Brain microvascular endothelial cell (primary cell): ENCODE data around the gene APBA2.

Experiments used
- DNase-seq: peaks from one replicate; pipeline ENCODE4 v3.0.0-alpha.2; 2020
- H3K27ac ChIP-seq: fragments of 250-450 bp; sonication (Bioruptor Pico); 2 replicates; pipeline ENCODE4 v1.5.1; 2020; ENCODE audit warnings: mild to moderate bottlenecking, moderate library complexity
- H3K27me3 ChIP-seq: fragments of 250-450 bp; sonication (Bioruptor Pico); replicated peaks from 2 replicates; pipeline ENCODE4 v1.5.1; 2020; ENCODE audit warnings: mild to moderate bottlenecking
- H3K36me3 ChIP-seq: fragments of 250-450 bp; sonication (Bioruptor Pico); replicated peaks from 2 replicates; pipeline ENCODE4 v1.5.1; 2020; ENCODE audit warnings: mild to moderate bottlenecking
- H3K4me3 ChIP-seq: 2 replicates; pipeline ENCODE4 v1.5.1; 2011; ENCODE audit warnings: low read depth, mild to moderate bottlenecking, control low read depth, low read length, moderate library complexity
- CTCF ChIP-seq: IDR thresholded peaks from 2 replicates; pipeline ENCODE4 v1.5.1; 2011; ENCODE audit warnings: low read depth, mild to moderate bottlenecking, moderate library complexity, low read length, control low read depth, inconsistent platforms; ENCODE audit errors: missing control alignments
- in situ Hi-C: cut with HindIII; loops from 2 replicates; pipeline ENCODE4 v1.10.0; 2017; ENCODE audit warnings: low sequenced_read_pairs, low pct_ligation_motif_present

APBA2 gene

GRCh38 chr15:29129221-29129620 is 243.4 kb downstream of the APBA2 start:
- Histone ChIP-seq H3K36me3 (no peaks in the 10 kb centered on the region), H3K4me3 (no peak overlapping the region), H3K27me3 (no peaks in the 10 kb centered on the region), H3K27ac (no peak overlapping the region)
- in situ Hi-C loops: no loop called here
- no peak for TF ChIP-seq CTCF
- DNase-seq: no peak

- H3K27me3 ChIP-seq: no peaks in the 10 kb centered on the region
- TF ChIP-seq CTCF: no peak
- no peaks in the 10 kb centered on the region for H3K36me3 ChIP-seq
- in situ Hi-C loops: no loop called here
- no peak overlapping the region for H3K4me3 ChIP-seq
- no peak overlapping the region for H3K27ac ChIP-seq
- no peak for DNase-seq
Observed at GRCh38 chr15:29129926-29130325, 244.2 kb downstream of the APBA2 start.

GRCh38 chr15:29130476-29130875 is 244.7 kb downstream of the APBA2 start:
- Histone ChIP-seq H3K36me3 (no peaks in the 10 kb centered on the region), H3K27ac (no peak overlapping the region), H3K27me3 (no peaks in the 10 kb centered on the region), H3K4me3 (no peak overlapping the region)
- in situ Hi-C loops: no loop called here
- no peak for TF ChIP-seq CTCF
- DNase-seq: no peak

DNA sequence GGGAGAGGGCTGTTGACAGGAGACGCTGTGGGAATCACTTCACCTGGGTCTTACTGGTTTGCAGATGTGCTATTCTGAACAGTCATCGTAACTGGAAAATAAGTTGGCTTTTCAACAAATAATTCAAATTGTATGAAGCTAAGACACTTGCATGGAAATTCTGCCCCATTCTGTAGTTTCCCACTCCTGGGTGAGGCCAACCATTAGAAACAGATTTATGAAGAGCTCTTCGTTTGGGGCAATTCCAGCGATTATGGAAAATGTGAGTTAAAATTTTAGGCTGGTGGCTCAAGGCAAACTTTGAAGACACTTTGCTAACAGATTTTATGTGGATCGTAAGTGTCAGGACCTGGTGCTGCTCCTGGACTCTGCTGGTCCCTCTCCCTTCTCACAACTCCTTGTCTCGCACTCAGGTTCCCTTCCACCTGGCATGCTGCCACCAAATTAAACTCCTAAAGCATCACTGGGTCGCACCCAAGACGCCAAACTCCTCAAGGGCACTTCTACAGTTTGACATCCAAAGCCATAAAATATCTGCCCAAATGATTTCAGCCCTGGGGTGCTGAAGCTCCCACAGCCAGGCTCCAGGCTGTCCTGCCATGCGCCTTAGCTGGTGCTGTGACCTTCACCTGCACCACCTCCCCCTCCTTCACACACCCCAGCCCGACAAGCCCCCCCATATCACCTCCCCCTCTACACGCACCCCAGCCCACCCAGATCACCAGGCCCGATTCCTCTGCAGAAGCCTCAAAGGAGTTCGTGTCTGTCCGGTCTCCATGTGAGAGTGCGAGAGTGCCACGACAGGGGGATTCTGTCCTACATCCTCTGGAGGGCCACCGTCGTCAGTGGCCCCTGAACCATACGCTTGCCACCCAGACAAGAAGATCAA is 245.4 kb downstream of the APBA2 start:
- no peak for TF ChIP-seq CTCF
- in situ Hi-C loops: no loop called here
- no peak overlapping the region for H3K4me3 ChIP-seq
- DNase-seq: no peak
- H3K36me3 ChIP-seq: no peaks in the 10 kb centered on the region
- H3K27me3 ChIP-seq: no peaks in the 10 kb centered on the region
- no peak overlapping the region for H3K27ac ChIP-seq

GRCh38 chr15:29131840-29132420 is 246.2 kb downstream of the APBA2 start:
- no peaks in the 10 kb centered on the region for H3K27me3 ChIP-seq
- H3K27ac ChIP-seq: no peak overlapping the region
- DNase-seq: no peak
- TF ChIP-seq CTCF: no peak
- in situ Hi-C loops: no loop called here
- H3K4me3 ChIP-seq: no peak overlapping the region
- no peaks in the 10 kb centered on the region for H3K36me3 ChIP-seq
